AG04450 (cell line): ENCODE data around the gene ZNF107. TPM values are rescaled to one million over a fixed set of nuclear protein-coding genes. Genes with fewer than 3 reads are reported as not detected.
"Not testable (repeated sequence)": the region's sequence is repeated elsewhere in the genome, so short reads cannot be mapped to it uniquely, and the experiment has no call there.

Experiments
- CTCF ChIA-PET: fragments of 300-600, 350-600 bp; formaldehyde crosslinking; extraction: SDS; loops from one replicate; lab custom pipeline; 2022; ENCODE audit warnings: antibody characterized with exemption, inconsistent platforms; lab: Charles Lee
- POLR2A ChIA-PET: fragments of 350-600 bp; formaldehyde crosslinking; extraction: SDS; loops from one replicate; lab custom pipeline; 2021; ENCODE audit warnings: antibody characterized with exemption, inconsistent platforms; lab: Yijun Ruan, JAX
- DNase-seq: peaks from one replicate; pipeline ENCODE4 v3.0.0-alpha.2; 2011; ENCODE audit warnings: low read depth, low spot score
- H3K27ac ChIP-seq: one replicate; pipeline ENCODE4 v1.5.1; 2012; ENCODE audit warnings: low read depth, low read length, control low read depth
- H3K27me3 ChIP-seq: one replicate; pipeline ENCODE4 v1.6.0; 2012; ENCODE audit warnings: low read length; ENCODE audit not compliant: control insufficient read depth, insufficient read depth
- H3K4me3 ChIP-seq: 2 replicates; pipeline ENCODE4 v1.5.1; 2011; ENCODE audit warnings: mild to moderate bottlenecking, low read depth, low read length, control low read depth
- H3K9me3 ChIP-seq: 2 replicates; pipeline ENCODE4 v1.5.1; 2012; ENCODE audit warnings: low read length; ENCODE audit not compliant: control insufficient read depth, insufficient read depth
- polyA plus RNA-seq: library from polyadenylated mRNA; depleted of rRNA; stranded (reverse); fragments of >200 nt; gene quantifications from 2 replicates; pipeline ENCODE4 v1.2.3, GENCODE V29; 2011
- TF ChIP-seq, protein P1 (sequence below): IDR thresholded peaks from 2 replicates; pipeline ENCODE4 v1.5.1; 2011; ENCODE audit warnings: low read depth, low read length, control low read depth, inconsistent platforms

The ZNF107 gene
- polyA plus RNA-seq, 1 experiment = 3.2 TPM

DNA sequence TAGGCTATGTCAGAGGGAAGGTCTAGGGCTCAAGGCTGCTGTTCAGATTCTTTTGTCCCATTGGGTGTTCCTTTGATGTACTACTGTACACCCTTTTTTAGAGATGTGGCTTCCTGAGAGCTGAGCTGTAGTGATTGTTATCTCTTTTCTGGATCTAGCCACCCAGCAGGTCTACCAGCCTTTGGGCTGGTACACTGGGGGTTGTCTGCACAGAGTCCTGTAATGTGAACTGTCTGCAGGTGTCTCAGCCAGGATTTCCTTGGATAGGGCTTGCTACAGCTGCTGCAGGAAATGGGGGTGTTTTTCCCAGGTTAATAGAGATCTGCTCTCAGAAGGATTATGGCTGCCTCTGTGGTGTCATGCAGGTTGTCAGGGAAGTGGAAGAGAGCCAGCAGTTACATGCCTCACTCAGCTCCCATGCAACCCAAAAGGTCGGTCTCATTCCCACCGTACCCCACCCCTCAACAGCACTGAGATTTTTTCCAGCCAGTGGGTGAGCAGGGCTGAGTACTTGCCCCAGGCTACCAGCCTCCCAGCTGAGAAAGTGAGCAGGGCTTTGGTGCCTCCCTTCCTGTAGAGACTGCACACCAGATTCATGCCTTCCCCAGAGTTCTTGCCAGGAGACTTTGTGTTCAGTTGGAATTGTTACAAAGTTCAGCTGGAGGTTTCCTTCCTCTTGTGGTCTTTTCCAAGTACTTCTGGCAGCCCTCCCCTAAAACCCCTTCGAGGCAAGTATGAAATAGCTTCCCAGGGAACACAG is 63.3 kb downstream of the ZNF107 start:
- H3K9me3 ChIP-seq = peaks cover 14% of the 10 kb centered on the region
- TF ChIP-seq, protein P1, sequence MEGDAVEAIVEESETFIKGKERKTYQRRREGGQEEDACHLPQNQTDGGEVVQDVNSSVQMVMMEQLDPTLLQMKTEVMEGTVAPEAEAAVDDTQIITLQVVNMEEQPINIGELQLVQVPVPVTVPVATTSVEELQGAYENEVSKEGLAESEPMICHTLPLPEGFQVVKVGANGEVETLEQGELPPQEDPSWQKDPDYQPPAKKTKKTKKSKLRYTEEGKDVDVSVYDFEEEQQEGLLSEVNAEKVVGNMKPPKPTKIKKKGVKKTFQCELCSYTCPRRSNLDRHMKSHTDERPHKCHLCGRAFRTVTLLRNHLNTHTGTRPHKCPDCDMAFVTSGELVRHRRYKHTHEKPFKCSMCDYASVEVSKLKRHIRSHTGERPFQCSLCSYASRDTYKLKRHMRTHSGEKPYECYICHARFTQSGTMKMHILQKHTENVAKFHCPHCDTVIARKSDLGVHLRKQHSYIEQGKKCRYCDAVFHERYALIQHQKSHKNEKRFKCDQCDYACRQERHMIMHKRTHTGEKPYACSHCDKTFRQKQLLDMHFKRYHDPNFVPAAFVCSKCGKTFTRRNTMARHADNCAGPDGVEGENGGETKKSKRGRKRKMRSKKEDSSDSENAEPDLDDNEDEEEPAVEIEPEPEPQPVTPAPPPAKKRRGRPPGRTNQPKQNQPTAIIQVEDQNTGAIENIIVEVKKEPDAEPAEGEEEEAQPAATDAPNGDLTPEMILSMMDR = no peak
- ChIA-PET POLR2A (no interaction called here), CTCF (no interaction called here)
- H3K27ac ChIP-seq = no peak overlapping the region
- no peak overlapping the region for H3K4me3 ChIP-seq
- no peak for DNase-seq
- H3K27me3 ChIP-seq = no peaks in the 10 kb centered on the region

DNA sequence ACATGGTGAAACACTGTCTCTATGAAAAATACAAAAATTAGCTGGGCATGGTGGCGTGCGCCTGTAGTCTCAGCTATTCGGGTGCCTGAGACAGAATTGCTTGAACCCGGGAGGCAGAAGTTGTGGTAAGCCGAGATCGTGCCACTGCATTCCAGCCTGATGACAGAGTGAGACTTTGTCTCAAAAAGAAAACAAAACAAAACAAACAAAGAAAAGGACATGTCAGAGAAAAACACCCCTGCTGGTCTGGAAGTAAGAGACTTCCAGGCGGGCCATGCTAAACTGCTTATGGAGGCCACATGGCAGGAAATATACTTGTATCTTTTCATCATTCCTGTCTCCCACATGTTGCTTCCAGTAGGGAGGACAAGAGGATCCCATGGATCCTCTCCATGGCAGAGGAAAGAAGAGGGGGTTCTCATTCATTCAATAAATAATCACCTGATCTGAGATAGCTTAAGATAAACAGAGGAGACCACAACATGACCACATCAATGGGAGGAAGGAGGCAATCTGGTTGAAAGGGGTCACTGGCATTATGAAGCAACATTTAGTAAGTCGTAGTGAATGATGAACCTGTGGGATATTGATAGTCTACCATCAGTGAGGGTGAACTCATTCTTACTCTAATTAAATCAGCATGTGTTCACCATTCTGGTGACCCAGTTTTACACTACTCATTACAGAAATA is 67.8 kb downstream of the ZNF107 start:
- Histone ChIP-seq H3K27me3 (no peaks in the 10 kb centered on the region), H3K9me3 (peaks cover 25% of the 10 kb centered on the region), H3K27ac (no peak overlapping the region), H3K4me3 (no peak overlapping the region)
- ChIA-PET CTCF (no interaction called here), POLR2A (no interaction called here)
- DNase-seq = no peak
- TF ChIP-seq, protein P1 = no peak

DNA sequence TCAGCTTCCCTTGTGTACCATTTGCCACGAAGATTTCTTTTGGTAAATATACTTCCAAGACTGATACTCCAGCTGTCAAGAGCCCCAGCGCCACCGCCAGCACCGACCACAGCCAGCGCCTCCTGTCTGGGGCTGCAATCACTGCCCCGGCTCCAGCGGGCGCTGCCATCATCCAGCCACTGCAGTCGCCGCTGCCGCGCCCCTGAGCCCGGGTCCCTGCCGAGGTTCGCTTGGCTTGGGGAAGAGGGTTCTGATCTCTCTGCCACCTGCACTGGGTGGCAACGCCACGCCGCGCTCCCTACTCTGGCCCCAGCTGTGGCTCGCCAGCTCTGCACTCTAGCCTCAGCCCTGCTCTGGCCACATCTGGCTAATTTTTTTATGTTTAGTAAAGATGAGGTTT is 70.6 kb downstream of the ZNF107 start:
- POLR2A ChIA-PET = no interaction called here
- Histone ChIP-seq H3K9me3 (peaks cover 26% of the 10 kb centered on the region), H3K4me3 (no peak overlapping the region), H3K27me3 (no peaks in the 10 kb centered on the region), H3K27ac (no peak overlapping the region)
- TF ChIP-seq, protein P1 = no peak
- DNase-seq = no peak
- CTCF ChIA-PET = no interaction called here

DNA sequence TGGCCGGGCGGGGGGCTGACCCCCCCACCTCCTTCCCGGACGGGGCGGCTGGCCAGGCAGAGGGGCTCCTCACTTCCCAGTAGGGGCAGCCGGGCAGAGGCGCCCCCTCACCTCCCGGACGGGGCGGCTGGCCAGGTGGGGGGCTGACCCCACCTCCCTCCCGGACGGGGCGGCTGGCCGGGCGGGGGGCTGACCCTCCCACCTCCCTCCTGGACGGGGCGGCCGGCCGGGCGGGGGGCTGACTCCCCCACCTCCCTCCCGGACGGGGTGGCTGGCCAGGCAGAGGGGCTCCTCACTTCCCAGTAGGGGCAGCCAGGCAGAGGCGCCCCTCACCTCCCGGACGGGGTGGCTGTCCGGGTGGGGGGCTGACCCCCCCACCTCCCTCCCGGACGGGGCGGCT is 72.5 kb downstream of the ZNF107 start:
- peaks cover 21% of the 10 kb centered on the region for H3K9me3 ChIP-seq
- H3K4me3 ChIP-seq, DNase-seq, H3K27me3 ChIP-seq, CTCF ChIA-PET, H3K27ac ChIP-seq, POLR2A ChIA-PET: not testable (repeated sequence)

DNA sequence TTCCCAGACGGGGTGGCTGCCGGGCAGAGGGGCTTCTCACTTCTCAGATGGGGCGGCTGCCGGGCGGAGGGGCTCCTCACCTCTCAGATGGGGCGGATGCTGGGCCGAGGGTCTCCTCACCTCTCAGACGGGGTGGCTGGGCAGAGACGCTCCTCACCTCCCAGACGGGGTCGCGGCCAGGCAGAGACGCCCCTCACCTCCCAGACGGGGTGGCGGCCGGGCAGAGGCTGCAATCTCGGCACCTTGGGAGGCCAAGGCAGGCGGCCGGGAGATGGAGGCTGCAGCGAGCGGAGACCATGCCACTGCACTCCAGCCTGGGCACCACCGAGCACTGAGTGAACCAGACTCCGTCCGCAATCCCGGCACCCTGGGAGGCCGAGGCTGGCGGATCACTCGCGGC is 73.0 kb downstream of the ZNF107 start:
- DNase-seq, CTCF ChIA-PET, POLR2A ChIA-PET, H3K27ac ChIP-seq, H3K27me3 ChIP-seq, H3K4me3 ChIP-seq: not testable (repeated sequence)
- peaks cover 18% of the 10 kb centered on the region for H3K9me3 ChIP-seq

DNA sequence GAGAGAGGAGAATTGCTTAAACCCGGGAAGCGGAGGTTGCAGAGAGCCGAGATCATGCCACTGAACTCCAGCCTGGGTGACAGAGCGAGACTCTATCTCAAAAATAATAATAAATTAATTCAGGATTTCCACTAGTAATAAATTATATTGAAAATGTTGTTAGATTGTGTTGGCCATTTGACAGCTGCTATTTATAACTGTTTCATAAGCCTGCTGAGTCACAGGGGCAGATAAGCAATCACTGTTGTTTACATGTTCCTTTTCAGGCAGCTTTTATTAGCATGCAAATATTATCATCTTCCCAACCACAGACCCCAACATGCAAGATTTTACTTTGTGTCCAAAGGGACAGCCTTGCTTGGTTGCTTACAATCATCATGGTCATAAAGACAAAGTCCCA is 78.7 kb downstream of the ZNF107 start:
- ChIA-PET POLR2A (no interaction called here), CTCF (no interaction called here)
- Histone ChIP-seq H3K27ac (no peak overlapping the region), H3K4me3 (no peak overlapping the region), H3K9me3 (no peaks in the 10 kb centered on the region), H3K27me3 (no peaks in the 10 kb centered on the region)
- TF ChIP-seq, protein P1 = no peak
- DNase-seq = no peak
